NT2/D1 (cell line): ENCODE data around the gene NXPE2.

Experiments used
- SUZ12 ChIP-seq: IDR thresholded peaks from 2 replicates; pipeline ENCODE4 v1.6.1; 2011; ENCODE audit not compliant: insufficient read length, insufficient read depth; ENCODE audit errors: extremely low read depth
- YY1 ChIP-seq: IDR thresholded peaks from 2 replicates; pipeline ENCODE4 v1.6.1; 2011; ENCODE audit not compliant: insufficient read length, insufficient read depth
- ZNF274 ChIP-seq: IDR thresholded peaks from 2 replicates; pipeline ENCODE4 v1.6.1; 2011; ENCODE audit warnings: mild to moderate bottlenecking, low read depth, low read length

- TF ChIP-seq ZNF274: no peak
- no peak for TF ChIP-seq YY1
- no peak for TF ChIP-seq SUZ12
Observed at GRCh38 chr11:114685097-114685496, 6.8 kb downstream of the NXPE2 start.
